ENCODE measurements around the gene DIDO1.

The DIDO1 gene

GRCh38 chr20:62962221-62962879 lies 36.0 kb upstream of the DIDO1 start:
- DNase-seq, result no peak

GRCh38 chr20:62961799-62962198 lies 35.5 kb upstream of the DIDO1 start:
- DNase-seq, result no peak

DNA sequence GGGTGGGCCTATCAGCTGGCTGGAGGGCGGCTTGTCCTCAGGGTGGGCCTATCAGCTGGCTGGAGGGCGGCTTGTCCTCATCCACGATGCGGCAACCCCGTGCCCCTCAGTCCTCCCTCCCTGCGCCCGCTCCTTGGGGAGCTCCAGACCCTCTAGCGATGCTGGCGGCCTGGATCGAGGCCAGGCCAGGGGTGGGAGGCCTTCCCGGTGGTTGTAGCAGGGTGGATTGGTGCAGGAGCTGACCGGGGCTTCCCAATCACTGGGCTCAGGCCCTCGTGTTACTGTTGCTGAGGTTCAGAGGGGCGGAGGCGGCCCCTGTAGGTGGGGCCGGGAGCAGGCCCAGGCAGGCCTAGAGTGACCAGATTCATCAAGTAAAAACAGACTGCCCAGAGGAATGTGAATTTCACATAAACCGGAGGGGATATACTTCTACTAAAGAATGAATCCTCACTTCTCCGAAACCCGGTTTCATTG lies 35.0 kb upstream of the DIDO1 start:
- DNase-seq, result peak; percentile 57

DNA sequence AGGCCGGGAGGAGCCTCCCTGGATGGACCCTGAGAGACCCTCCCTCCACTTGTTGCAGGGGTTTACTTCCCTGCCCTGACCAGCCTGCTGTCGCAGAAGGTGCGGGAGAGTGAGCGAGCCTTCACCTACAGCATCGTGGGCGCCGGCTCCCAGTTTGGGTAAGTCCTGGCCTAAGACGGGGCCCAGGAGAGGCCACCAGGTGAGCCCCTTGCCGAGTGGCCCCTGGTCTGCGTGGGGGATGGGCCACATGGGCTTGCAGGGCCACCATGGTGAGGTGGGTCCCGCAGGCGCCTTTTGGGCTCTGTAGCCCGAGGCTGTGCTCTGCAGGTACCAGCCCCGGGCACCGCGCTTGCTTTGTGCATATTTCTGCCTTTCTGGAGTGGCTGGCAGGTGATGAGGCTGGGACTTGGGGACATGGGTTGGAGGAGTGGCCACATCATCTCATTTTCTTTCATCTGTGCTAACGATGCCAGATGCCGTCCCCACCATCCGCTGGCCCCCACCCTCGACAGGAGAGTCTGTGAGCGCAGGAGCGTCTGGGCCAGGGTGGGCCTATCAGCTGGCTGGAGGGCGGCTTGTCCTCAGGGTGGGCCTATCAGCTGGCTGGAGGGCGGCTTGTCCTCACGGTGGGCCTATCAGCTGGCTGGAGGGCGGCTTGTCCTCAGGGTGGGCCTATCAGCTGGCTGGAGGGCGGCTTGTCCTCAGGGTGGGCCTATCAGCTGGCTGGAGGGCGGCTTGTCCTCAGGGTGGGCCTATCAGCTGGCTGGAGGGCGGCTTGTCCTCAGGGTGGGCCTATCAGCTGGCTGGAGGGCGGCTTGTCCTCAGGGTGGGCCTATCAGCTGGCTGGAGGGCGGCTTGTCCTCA lies 34.4 kb upstream of the DIDO1 start:
- DNase-seq, result peak; percentile 75

DNA sequence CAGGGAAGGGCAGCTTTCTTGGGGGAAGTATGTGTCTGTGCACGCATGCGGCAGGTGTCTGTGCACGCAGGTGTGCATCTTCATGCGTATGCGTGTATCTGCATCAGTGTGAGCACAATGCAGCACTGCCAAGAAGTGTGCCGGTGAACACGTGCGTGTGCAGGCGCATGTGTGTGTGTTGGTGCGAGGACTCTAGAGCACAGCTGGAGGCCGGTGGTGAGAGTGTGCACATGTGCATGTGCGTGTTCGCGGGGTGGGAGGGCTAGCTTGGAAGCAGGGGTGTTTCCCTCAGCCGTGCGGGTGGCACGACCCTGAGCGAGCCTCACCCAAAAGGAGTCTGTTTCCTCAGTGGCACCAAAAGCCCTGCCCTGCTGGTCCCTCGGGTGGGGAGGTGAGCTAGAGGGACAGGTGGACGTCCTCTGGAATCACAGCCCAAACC lies 33.7 kb upstream of the DIDO1 start:
- DNase-seq, result no peak

- DNase-seq, result no peak
These were observed 33.0 kb upstream of the DIDO1 start for GRCh38 chr20:62959101-62959971.

- DNase-seq, result no peak
These were observed 32.2 kb upstream of the DIDO1 start for GRCh38 chr20:62958388-62959100.

- DNase-seq, result no peak
These were observed 31.1 kb upstream of the DIDO1 start for GRCh38 chr20:62957136-62958117.

- no peak for DNase-seq
These were observed 30.3 kb upstream of the DIDO1 start for GRCh38 chr20:62956387-62957135.

GRCh38 chr20:62955519-62956386 lies 29.4 kb upstream of the DIDO1 start:
- DNase-seq, result no peak

DNA sequence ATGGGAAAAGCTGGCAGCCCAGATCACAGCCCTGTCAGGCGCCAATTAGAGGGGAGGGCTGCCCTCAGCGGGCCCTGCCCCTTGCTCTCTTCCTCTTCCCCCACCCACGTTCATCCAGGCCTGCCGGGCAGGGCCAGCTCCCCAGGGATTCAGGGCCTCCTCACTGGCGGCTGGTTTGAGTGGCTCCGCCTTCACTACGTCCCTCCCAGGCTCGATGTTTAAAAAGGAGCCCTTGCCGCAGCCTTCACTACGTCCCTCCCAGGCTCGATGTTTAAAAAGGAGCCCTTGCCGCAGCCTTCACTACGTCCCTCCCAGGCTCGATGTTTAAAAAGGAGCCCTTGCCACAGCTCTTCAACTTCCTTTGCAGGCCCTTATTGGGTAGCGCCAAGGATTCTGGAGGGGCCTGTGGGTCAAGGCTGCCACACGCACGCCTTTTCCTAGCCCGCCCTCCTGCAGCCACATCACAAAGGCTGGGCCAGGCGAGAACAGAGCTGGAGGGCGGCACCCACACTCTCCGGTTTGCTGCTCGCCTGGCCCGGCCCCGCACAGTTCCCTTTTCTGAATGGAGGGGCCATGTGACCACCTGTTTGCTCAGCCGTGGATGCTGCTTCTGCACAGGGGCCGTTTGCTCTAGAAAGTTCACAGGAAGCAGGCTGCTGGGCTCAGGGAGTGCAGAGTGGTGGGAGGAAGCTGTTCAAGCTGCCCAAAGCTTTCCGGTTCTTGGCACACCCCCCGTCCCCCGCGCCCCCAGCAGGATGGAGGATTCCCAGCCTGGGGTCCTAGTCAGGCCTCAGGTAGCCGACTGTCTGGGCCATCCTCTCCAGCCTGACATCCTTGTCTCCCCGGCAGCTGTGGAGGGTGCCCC lies 27.8 kb upstream of the DIDO1 start:
- DNase-seq, result peak; percentile 84

GRCh38 chr20:62952968-62953838 lies 26.9 kb upstream of the DIDO1 start:
- no peak for DNase-seq

- DNase-seq, result no peak
These were observed 26.2 kb upstream of the DIDO1 start, which contains the start of gene SLC17A9 for GRCh38 chr20:62952373-62952967. TSS of gene SLC17A9 (plus strand) at chr20:62952709. CDS start at chr20:62952831, 122 bp downstream.

DNA sequence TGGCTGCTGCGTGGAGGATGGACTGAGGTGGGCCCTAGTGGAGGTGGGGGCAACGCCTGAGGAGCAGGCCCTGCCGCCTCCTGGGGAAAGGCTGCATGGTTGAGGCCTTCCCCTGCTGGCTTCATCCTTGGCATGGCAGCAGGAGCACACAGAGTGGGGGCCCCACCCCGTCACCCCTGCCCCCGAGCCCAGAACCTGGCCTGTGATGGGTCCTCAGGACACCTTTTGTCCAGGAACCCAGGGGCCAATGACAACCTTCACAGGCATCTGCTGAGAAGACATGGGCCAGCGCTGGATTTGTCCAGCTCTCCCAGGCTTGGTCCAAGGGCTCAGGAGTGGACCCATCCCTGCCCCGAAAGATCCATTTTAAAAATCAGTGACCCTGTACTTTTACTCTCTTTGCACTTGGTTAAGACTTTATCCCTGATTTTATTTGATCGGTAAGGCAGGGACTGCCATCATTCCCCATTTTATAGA lies 25.6 kb upstream of the DIDO1 start:
- no peak for DNase-seq

DNA sequence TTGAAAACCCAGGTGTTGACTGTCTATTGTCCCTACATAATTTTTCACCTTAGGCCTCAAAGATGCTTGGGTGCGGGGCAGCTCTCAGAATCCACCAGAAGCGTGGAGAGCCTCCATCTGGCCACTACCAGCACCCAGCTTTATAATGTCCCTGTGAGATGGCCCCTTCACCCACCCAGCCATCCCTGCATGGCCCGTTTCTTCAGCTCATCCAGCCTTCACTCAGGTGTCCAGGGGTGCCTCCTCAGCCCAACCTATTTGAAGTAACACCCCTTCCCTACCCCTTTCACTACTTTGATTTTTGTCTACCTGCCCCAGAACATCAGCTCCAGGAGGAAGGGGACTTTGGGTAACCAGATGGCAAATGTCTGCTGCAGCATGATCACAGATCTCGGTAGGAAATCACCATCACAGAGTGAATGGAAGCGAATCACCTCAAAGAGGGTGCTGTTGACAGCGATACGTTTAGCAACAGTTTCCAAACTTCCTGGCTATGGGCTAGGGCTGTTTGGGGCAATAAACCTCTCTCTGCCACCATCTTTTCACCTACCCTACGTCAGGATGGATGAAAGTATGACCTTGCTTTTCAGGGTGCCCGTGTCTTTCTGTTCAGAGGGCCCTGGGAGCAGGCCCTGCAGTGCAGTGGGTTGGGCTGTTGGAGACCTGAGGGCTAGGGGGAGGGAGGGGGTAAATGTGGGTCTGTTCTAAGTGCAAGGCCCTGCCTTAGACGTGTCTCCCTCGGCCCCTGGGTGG lies 25.0 kb upstream of the DIDO1 start:
- no peak for DNase-seq

DNA sequence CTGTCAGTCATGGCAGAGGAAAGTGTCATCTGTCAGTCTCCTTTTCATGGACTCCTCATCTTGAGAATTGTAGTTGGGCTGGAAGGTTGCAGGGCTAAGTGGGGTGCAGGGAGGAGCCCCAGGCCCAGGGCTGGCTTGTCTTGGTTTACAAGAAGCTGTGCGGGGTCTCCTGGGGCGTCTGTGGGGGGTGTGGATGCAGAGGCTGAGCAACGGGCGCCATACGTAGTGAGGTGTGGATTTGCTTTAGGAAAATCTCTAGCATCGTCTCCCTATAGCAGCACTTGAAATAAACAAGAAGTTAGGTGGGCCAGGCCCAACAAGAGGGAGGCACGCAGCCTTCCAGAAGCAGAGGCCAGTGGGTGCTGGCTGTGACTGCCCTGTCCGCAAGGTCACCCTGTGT lies 24.4 kb upstream of the DIDO1 start:
- no peak for DNase-seq
